Muscle layer of duodenum (tissue), 2 donors: ENCODE data around the gene C8B.

Experiments used
- H3K27ac ChIP-seq: one replicate; pipeline ENCODE4 v1.7.0; 2013; ENCODE audit warnings: mild to moderate bottlenecking, low read length
- H3K27me3 ChIP-seq: one replicate; pipeline ENCODE4 v1.7.0; 2013; ENCODE audit warnings: low read depth, mild to moderate bottlenecking, control low read depth, low read length
- H3K36me3 ChIP-seq, 2 donors: one replicate each; pipeline ENCODE4 v1.7.0; 2013; ENCODE audit warnings: low read length in 2 of 2, control low read depth in 1 of 2, mild to moderate bottlenecking in 1 of 2; ENCODE audit not compliant: insufficient read depth in 2 of 2, control insufficient read depth in 1 of 2
- H3K4me1 ChIP-seq, 2 donors: one replicate each; pipeline ENCODE4 v1.7.0; 2013; ENCODE audit warnings: low read length in 2 of 2, mild to moderate bottlenecking in 2 of 2, control low read depth in 1 of 2, moderate library complexity in 1 of 2; ENCODE audit not compliant: insufficient read depth in 2 of 2, control insufficient read depth in 1 of 2
- H3K4me3 ChIP-seq, 2 donors: one replicate each; pipeline ENCODE4 v1.7.0; 2013; ENCODE audit warnings: low read length in 2 of 2, low read depth in 1 of 2, mild to moderate bottlenecking in 1 of 2
- H3K9me3 ChIP-seq, 2 donors: one replicate each; pipeline ENCODE4 v1.7.0; 2013; ENCODE audit warnings: low read length in 2 of 2, control low read depth in 1 of 2, mild to moderate bottlenecking in 1 of 2; ENCODE audit not compliant: control insufficient read depth in 1 of 2
- donor health status: healthy.

C8B gene

DNA sequence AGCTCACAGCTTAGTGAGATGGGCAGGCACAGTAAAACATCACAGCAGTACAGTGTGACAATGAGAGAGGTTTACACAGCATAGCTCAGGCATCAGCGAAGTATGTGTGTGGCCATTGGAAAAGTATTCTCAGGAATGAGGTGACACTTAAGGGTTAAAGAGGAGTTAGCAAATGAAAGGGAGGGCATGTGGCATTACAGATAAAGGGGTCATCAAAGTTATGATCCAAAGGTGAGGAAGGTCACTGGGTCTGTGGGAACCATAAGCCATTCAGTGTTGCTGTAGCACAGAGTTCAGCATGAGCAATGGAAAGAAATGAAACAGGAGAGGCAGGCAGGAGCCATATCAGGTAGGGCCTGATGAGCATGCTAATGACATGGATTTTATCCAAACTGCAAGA is 4.5 kb upstream of the C8B start:
- Histone ChIP-seq H3K27ac (no peak overlapping the region), H3K36me3 (no peaks in the 10 kb centered on the region), H3K9me3 (peaks cover 0 to 5% of the 10 kb centered on the region in 2 donors)

GRCh38 chr1:56968878-56969495 is 3.2 kb upstream of the C8B start:
- peaks cover 0 to 5% of the 10 kb centered on the region in 2 donors for H3K9me3 ChIP-seq
- H3K4me1 ChIP-seq, result no peaks in the 10 kb centered on the region
- no peak overlapping the region for H3K4me3 ChIP-seq
- H3K36me3 ChIP-seq, result no peaks in the 10 kb centered on the region
- H3K27me3 ChIP-seq, result no peaks in the 10 kb centered on the region
- H3K27ac ChIP-seq, result no peak overlapping the region

More for the DNA sequence above, 4.5 kb upstream of the C8B start:
- H3K27me3 ChIP-seq, result no peaks in the 10 kb centered on the region
- H3K4me1 ChIP-seq, result no peaks in the 10 kb centered on the region
- no peak overlapping the region for H3K4me3 ChIP-seq

GRCh38 chr1:56967900-56968832 is 2.4 kb upstream of the C8B start:
- Histone ChIP-seq H3K27me3 (no peaks in the 10 kb centered on the region), H3K9me3 (peaks cover 0 to 5% of the 10 kb centered on the region in 2 donors), H3K36me3 (no peaks in the 10 kb centered on the region), H3K4me3 (no peak overlapping the region), H3K27ac (no peak overlapping the region), H3K4me1 (no peaks in the 10 kb centered on the region)

DNA sequence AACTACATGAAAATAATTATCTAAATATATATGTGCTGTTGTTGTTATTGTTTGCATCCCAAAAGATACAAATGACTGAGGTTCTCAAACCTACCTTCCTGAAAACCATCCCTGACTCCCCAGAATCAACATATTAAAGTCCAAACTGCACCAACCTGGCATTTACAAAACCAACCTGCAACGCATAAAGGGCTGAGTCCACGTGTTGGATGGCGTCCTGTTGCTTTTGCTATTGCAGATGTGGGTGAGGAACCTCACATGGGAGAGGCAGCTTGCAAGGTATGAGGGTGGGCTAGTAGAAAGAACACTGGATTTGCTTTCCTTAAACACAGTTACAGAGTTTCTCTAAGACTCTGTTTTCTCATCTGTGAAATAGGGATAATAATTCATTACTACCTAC is 1.5 kb upstream of the C8B start:
- Histone ChIP-seq H3K4me3 (no peak overlapping the region), H3K9me3 (peaks cover 0 to 5% of the 10 kb centered on the region in 2 donors), H3K27me3 (no peaks in the 10 kb centered on the region), H3K4me1 (no peaks in the 10 kb centered on the region), H3K27ac (no peak overlapping the region), H3K36me3 (no peaks in the 10 kb centered on the region)

- Histone ChIP-seq H3K36me3 (no peaks in the 10 kb centered on the region), H3K9me3 (peaks cover 0 to 3% of the 10 kb centered on the region in 2 donors), H3K27me3 (no peaks in the 10 kb centered on the region), H3K4me1 (no peaks in the 10 kb centered on the region), H3K4me3 (no peak overlapping the region), H3K27ac (no peak overlapping the region)
Observed at GRCh38 chr1:56966698-56966999, 834 bp upstream of the C8B start.

DNA sequence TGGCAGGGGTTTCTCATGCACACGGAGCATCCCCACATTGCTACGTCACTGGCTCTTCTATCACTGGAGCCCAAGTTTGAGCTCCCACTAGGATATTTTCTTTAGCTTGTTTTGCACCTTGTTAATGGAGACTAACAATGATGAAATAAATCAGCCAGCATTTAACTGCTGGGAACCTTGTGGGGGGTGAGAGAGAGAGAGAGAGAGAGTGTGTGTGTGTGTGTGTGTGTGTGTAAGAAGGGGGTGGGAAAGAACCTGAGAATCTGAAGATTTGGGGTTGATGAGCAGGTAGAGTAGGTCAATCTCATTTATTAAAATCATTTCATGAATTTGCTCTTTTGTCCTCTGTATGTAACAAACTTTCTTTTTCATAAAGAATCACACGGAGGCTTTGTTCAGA is 624 bp downstream of the C8B start:
- H3K4me1 ChIP-seq, result no peaks in the 10 kb centered on the region
- no peak overlapping the region for H3K27ac ChIP-seq
- H3K9me3 ChIP-seq, result no peaks in the 10 kb centered on the region
- no peak overlapping the region for H3K4me3 ChIP-seq
- no peaks in the 10 kb centered on the region for H3K27me3 ChIP-seq
- H3K36me3 ChIP-seq, result no peaks in the 10 kb centered on the region

DNA sequence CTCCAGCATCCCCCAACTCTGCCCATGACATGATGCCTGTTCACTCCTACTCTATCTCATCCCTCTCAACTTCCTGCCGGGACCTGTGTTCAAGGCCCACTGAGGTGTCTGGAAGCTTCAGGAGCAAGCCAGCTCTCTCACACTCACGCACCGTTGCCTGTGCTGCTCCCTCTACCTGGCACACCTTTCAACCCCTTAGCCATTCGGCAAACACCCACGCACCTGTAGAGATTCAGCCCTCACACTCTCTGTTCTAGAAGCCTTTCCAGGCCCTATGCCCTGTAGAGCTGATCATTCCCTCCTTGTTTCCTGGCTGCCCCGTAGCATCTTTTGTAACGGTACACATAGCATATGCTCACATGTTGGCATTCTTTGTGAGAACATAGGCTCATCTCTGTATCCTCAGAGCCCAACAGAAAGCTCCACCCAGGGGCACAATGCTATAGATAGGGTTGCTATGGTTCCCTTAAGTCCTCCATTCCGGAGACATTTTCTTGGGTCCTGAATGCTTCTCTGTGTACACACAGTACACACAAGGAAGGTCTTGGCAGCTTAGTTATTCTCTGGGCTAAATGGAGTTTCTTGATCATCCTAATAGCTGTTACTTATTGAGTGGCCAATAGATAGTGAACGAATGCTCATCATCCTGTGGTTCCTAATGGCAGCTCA is 1.3 kb downstream of the C8B start:
- H3K4me1 ChIP-seq, result no peaks in the 10 kb centered on the region
- no peak overlapping the region for H3K27ac ChIP-seq
- H3K4me3 ChIP-seq, result no peak overlapping the region
- H3K36me3 ChIP-seq, result no peaks in the 10 kb centered on the region
- H3K9me3 ChIP-seq, result no peaks in the 10 kb centered on the region
- no peaks in the 10 kb centered on the region for H3K27me3 ChIP-seq

DNA sequence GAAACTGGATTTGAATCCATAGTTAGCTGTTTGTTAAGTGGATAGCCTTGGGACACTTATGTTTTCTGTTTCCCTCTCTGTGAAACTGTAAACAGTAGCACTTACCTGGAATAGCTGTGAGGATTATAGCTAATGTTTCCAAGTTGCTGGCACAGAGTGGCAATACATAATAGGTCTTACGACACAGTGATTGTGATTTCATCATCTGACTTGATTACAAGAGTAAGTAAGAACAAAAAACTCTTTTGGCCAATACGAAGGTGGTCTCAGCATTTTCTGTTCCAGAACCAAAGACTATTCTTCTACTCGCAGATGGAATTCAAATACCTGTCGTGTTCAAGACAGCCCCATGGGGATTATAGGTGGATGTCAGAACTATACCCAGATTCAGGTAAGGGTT is 2.1 kb downstream of the C8B start:
- Histone ChIP-seq H3K4me3 (no peak overlapping the region), H3K4me1 (no peaks in the 10 kb centered on the region), H3K27me3 (no peaks in the 10 kb centered on the region), H3K27ac (no peak overlapping the region), H3K9me3 (no peaks in the 10 kb centered on the region), H3K36me3 (no peaks in the 10 kb centered on the region)

- Histone ChIP-seq H3K36me3 (no peaks in the 10 kb centered on the region), H3K27ac (no peak overlapping the region), H3K4me1 (no peaks in the 10 kb centered on the region), H3K9me3 (no peaks in the 10 kb centered on the region), H3K27me3 (no peaks in the 10 kb centered on the region), H3K4me3 (no peak overlapping the region)
Observed at GRCh38 chr1:56961426-56961825, 4.4 kb downstream of the C8B start.

GRCh38 chr1:56958526-56958925 is 7.3 kb downstream of the C8B start:
- no peaks in the 10 kb centered on the region for H3K27me3 ChIP-seq
- H3K9me3 ChIP-seq, result no peaks in the 10 kb centered on the region
- H3K27ac ChIP-seq, result no peak overlapping the region
- no peaks in the 10 kb centered on the region for H3K36me3 ChIP-seq
- H3K4me1 ChIP-seq, result no peaks in the 10 kb centered on the region
- no peak overlapping the region for H3K4me3 ChIP-seq

DNA sequence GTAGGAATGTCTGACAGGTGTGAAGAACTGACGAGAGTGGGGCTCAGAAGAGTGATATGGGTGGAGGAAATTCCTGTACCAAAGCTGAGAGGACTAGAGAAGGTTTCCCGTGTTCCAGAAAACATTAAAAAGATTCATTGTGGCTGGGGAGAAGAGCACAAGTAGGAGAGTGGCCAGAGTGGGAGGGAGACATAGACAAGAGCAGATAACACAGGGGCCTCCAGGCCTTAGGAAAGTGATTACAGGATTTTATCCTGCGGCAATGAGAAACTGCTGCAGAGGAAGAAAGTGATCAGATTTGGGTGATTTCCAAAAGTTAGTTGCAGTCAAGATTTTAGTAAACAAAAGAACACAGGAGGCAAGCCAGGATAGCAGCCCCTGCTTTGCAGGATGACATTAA is 7.9 kb downstream of the C8B start:
- Histone ChIP-seq H3K4me3 (no peak overlapping the region), H3K4me1 (no peaks in the 10 kb centered on the region), H3K27ac (no peak overlapping the region), H3K9me3 (no peaks in the 10 kb centered on the region), H3K27me3 (no peaks in the 10 kb centered on the region), H3K36me3 (no peaks in the 10 kb centered on the region)
